A375 (cell line): Measurements from ENCODE around the gene OR5B21. TPM values are rescaled to one million over a fixed set of nuclear protein-coding genes. Genes with fewer than 3 reads are reported as not detected.

Experiments
- total RNA-seq: library from RNA; depleted of rRNA; stranded (reverse); fragments of >200 nt; shearing (Covaris generic); gene quantifications from 2 replicates; pipeline ENCODE4 v1.2.3, GENCODE V29; 2014; rRNA removed

OR5B21 gene
- not detected in 2 replicates for total RNA-seq

GRCh38 chr11:58508005-58508404 lies at the start of gene OR5B21:
OR5B21 (minus strand) TSS chr11:58508105; CDS start chr11:58508105, 0 bp downstream.

Other genes with a start within 250 kb of the OR5B21 start
- not detected in 2 replicates for gene OR10W1, start 239.8 kb downstream of the OR5B21 start, total RNA-seq
- gene OR5B17, start 149.0 kb downstream of the OR5B21 start, total RNA-seq, result not detected in 2 replicates
- gene OR5B3, start 101.2 kb downstream of the OR5B21 start, total RNA-seq, result not detected in 2 replicates
- not detected in 2 replicates for gene OR5B2, start 80.0 kb downstream of the OR5B21 start, total RNA-seq
- gene OR5B12, start 65.9 kb downstream of the OR5B21 start, total RNA-seq, result not detected in 2 replicates
- 13.1 and 19.8 TPM in 2 replicates for gene LPXN, start 67.8 kb upstream of the OR5B21 start, total RNA-seq
- gene ZFP91, start 71.0 kb upstream of the OR5B21 start, total RNA-seq, result 53.8 and 60.8 TPM in 2 replicates
- 3.9 and 5.5 TPM in 2 replicates for gene CNTF, start 114.6 kb upstream of the OR5B21 start, total RNA-seq
- not detected in 2 replicates for gene GLYAT, start 223.8 kb upstream of the OR5B21 start, total RNA-seq